ENCODE results near the gene MCM7. TPM values are rescaled to one million over a fixed set of nuclear protein-coding genes. Genes with fewer than 3 reads are reported as not detected.

The MCM7 gene
- total and polyA plus RNA-seq, 2 donors (not counting 1 experiment from before 2014, with no cell fraction given): 24.4 to 34.3 TPM

- Histone ChIP-seq H3K4me3 (replicated peaks in 1 of 4; ENCODE audit: control extremely low read depth in 1 of 4, insufficient read depth in 1 of 4, low read depth in 3 of 4, low read length in 4 of 4) (no peak overlapping the region), H3K9ac (ENCODE audit: insufficient read depth, low read length) (no peak overlapping the region), H2AFZ (ENCODE audit: low read length) (no peak overlapping the region), H4K20me1 (ENCODE audit: control insufficient read depth, extremely low read depth, insufficient read depth, low read length) (no peaks in the 10 kb centered on the region), H3K4me2 (ENCODE audit: extremely low read depth, insufficient read depth, low read length) (no peak overlapping the region), H3K36me3 (ENCODE audit: control insufficient read depth, insufficient read depth, low read length) (peaks cover 28% of the 10 kb centered on the region), H3K27me3 (ENCODE audit: control insufficient read depth, insufficient read depth, low read length) (no peaks in the 10 kb centered on the region), H3K27ac (ENCODE audit: insufficient read depth, low read length) (no peak overlapping the region), H3K9me3 (ENCODE audit: control insufficient read depth, insufficient read depth, low read depth, low read length) (no peaks in the 10 kb centered on the region), H3K79me2 (ENCODE audit: control insufficient read depth, insufficient read depth, low read length) (no peaks in the 10 kb centered on the region), H3K4me1 (ENCODE audit: control insufficient read depth, extremely low read depth, insufficient read depth, low read length) (peaks cover 7% of the 10 kb centered on the region)
- no peak for DNase-seq (ENCODE audit: low read depth in 2 of 2)
- TF ChIP-seq, protein P1, sequence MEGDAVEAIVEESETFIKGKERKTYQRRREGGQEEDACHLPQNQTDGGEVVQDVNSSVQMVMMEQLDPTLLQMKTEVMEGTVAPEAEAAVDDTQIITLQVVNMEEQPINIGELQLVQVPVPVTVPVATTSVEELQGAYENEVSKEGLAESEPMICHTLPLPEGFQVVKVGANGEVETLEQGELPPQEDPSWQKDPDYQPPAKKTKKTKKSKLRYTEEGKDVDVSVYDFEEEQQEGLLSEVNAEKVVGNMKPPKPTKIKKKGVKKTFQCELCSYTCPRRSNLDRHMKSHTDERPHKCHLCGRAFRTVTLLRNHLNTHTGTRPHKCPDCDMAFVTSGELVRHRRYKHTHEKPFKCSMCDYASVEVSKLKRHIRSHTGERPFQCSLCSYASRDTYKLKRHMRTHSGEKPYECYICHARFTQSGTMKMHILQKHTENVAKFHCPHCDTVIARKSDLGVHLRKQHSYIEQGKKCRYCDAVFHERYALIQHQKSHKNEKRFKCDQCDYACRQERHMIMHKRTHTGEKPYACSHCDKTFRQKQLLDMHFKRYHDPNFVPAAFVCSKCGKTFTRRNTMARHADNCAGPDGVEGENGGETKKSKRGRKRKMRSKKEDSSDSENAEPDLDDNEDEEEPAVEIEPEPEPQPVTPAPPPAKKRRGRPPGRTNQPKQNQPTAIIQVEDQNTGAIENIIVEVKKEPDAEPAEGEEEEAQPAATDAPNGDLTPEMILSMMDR (conservative IDR thresholded peaks at IDR 0.05 in 1 of 2, IDR thresholded peaks at IDR 0.05 in 1 of 2; ENCODE audit: low read depth in 1 of 2, low read length in 2 of 2): no peak
- no peak for TF ChIP-seq EZH2 (IDR thresholded peaks at IDR 0.05; ENCODE audit: low read length, missing control alignments)
Observed at GRCh38 chr7:100107125-100107737, 6.0 kb upstream of the MCM7 start.

- Histone ChIP-seq H3K9me3 (ENCODE audit: control insufficient read depth, insufficient read depth, low read depth, low read length) (no peaks in the 10 kb centered on the region), H3K79me2 (ENCODE audit: control insufficient read depth, insufficient read depth, low read length) (no peaks in the 10 kb centered on the region), H4K20me1 (ENCODE audit: control insufficient read depth, extremely low read depth, insufficient read depth, low read length) (no peaks in the 10 kb centered on the region), H3K36me3 (ENCODE audit: control insufficient read depth, insufficient read depth, low read length) (peaks cover 26% of the 10 kb centered on the region), H3K27me3 (ENCODE audit: control insufficient read depth, insufficient read depth, low read length) (no peaks in the 10 kb centered on the region), H3K4me2 (ENCODE audit: extremely low read depth, insufficient read depth, low read length) (no peak overlapping the region), H3K4me3 (replicated peaks in 1 of 4; ENCODE audit: control extremely low read depth in 1 of 4, insufficient read depth in 1 of 4, low read depth in 3 of 4, low read length in 4 of 4) (no peak overlapping the region), H3K9ac (ENCODE audit: insufficient read depth, low read length) (no peak overlapping the region), H3K27ac (ENCODE audit: insufficient read depth, low read length) (no peak overlapping the region), H2AFZ (ENCODE audit: low read length) (no peak overlapping the region), H3K4me1 (ENCODE audit: control insufficient read depth, extremely low read depth, insufficient read depth, low read length) (peaks cover 7% of the 10 kb centered on the region)
- TF ChIP-seq, protein P1 (conservative IDR thresholded peaks at IDR 0.05 in 1 of 2, IDR thresholded peaks at IDR 0.05 in 1 of 2; ENCODE audit: low read depth in 1 of 2, low read length in 2 of 2): no peak
- TF ChIP-seq EZH2 (IDR thresholded peaks at IDR 0.05; ENCODE audit: low read length, missing control alignments): no peak
- no peak for DNase-seq (ENCODE audit: low read depth in 2 of 2)
Observed at GRCh38 chr7:100106633-100107032, 5.4 kb upstream of the MCM7 start.

GRCh38 chr7:100105534-100105933, 4.3 kb upstream of the MCM7 start:
- TF ChIP-seq, protein P1 (conservative IDR thresholded peaks at IDR 0.05 in 1 of 2, IDR thresholded peaks at IDR 0.05 in 1 of 2; ENCODE audit: low read depth in 1 of 2, low read length in 2 of 2): no peak
- TF ChIP-seq EZH2 (IDR thresholded peaks at IDR 0.05; ENCODE audit: low read length, missing control alignments): no peak
- Histone ChIP-seq H3K4me2 (ENCODE audit: extremely low read depth, insufficient read depth, low read length) (no peak overlapping the region), H3K4me1 (ENCODE audit: control insufficient read depth, extremely low read depth, insufficient read depth, low read length) (peaks cover 7% of the 10 kb centered on the region), H3K4me3 (replicated peaks in 1 of 4; ENCODE audit: control extremely low read depth in 1 of 4, insufficient read depth in 1 of 4, low read depth in 3 of 4, low read length in 4 of 4) (no peak overlapping the region), H2AFZ (ENCODE audit: low read length) (no peak overlapping the region), H3K79me2 (ENCODE audit: control insufficient read depth, insufficient read depth, low read length) (peaks cover 3% of the 10 kb centered on the region), H3K27me3 (ENCODE audit: control insufficient read depth, insufficient read depth, low read length) (no peaks in the 10 kb centered on the region), H4K20me1 (ENCODE audit: control insufficient read depth, extremely low read depth, insufficient read depth, low read length) (no peaks in the 10 kb centered on the region), H3K9ac (ENCODE audit: insufficient read depth, low read length) (no peak overlapping the region), H3K9me3 (ENCODE audit: control insufficient read depth, insufficient read depth, low read depth, low read length) (no peaks in the 10 kb centered on the region), H3K36me3 (ENCODE audit: control insufficient read depth, insufficient read depth, low read length) (peaks cover 20% of the 10 kb centered on the region), H3K27ac (ENCODE audit: insufficient read depth, low read length) (no peak overlapping the region)
- no peak for DNase-seq (ENCODE audit: low read depth in 2 of 2)

All from fibroblast of lung (primary cell).